HFFc6 (cell line): Measurements from ENCODE around the gene DNAH11. TPM values are rescaled to one million over a fixed set of nuclear protein-coding genes. Genes with fewer than 3 reads are reported as not detected.
"Not testable (repeated sequence)": the region's sequence is repeated elsewhere in the genome, so short reads cannot be mapped to it uniquely, and the experiment has no call there.

ENCODE experiments used
- DNase-seq: peaks from one replicate; pipeline ENCODE4 v3.0.0-alpha.2; 2018
- H3K27ac Mint-ChIP-seq: 2 replicates; pipeline ENCODE4 v1.8.0; 2020; ENCODE audit warnings: mild to moderate bottlenecking, mixed read lengths
- H3K27me3 Mint-ChIP-seq: 2 replicates; pipeline ENCODE4 v1.8.0; 2021; ENCODE audit warnings: mild to moderate bottlenecking, moderate library complexity, mixed read lengths; ENCODE audit not compliant: insufficient read depth
- H3K36me3 Mint-ChIP-seq: 2 replicates; pipeline ENCODE4 v1.8.0; 2021; ENCODE audit warnings: low read depth, mixed read lengths
- H3K4me1 Mint-ChIP-seq: 2 replicates; pipeline ENCODE4 v1.8.0; 2020; ENCODE audit warnings: low read depth, mixed read lengths
- H3K4me3 Mint-ChIP-seq: 2 replicates; pipeline ENCODE4 v1.8.0; 2020; ENCODE audit warnings: mild to moderate bottlenecking, moderate library complexity, mixed read lengths
- H3K9me3 Mint-ChIP-seq: 2 replicates; pipeline ENCODE4 v1.8.0; 2020; ENCODE audit warnings: mild to moderate bottlenecking, mixed read lengths
- total RNA-seq, 6 experiments: library from RNA; stranded (reverse); fragmentation: NEBNext Ultra II Directional; extraction: Animal tissue kit (Norgen Biotek cat#: 25700); gene quantifications; 2 replicates in 1 of 6; 3 replicates in 5 of 6; pipeline ENCODE4 v1.2.3, GENCODE V29; 2021
- TF ChIP-seq, protein P1 (sequence below): fragments of 200-600 bp; sonication (generic); IDR thresholded peaks from 2 replicates; pipeline ENCODE4 v1.5.0; 2021; ENCODE audit warnings: antibody characterized with exemption, mild to moderate bottlenecking

The DNAH11 gene
- total RNA-seq, 6 experiments from 2014 or later = 1.2 to 2.4 (median 2.1) TPM

GRCh38 chr7:21526448-21526847, 16.4 kb upstream of the DNAH11 start:
- Mint-ChIP-seq H3K36me3 (no peaks in the 10 kb centered on the region), H3K4me1 (no peaks in the 10 kb centered on the region), H3K27ac (no peak overlapping the region), H3K27me3 (no peaks in the 10 kb centered on the region), H3K4me3 (no peak overlapping the region), H3K9me3 (peaks cover 8% of the 10 kb centered on the region; the same call in 1 of the 2 replicates)
- TF ChIP-seq, protein P1, sequence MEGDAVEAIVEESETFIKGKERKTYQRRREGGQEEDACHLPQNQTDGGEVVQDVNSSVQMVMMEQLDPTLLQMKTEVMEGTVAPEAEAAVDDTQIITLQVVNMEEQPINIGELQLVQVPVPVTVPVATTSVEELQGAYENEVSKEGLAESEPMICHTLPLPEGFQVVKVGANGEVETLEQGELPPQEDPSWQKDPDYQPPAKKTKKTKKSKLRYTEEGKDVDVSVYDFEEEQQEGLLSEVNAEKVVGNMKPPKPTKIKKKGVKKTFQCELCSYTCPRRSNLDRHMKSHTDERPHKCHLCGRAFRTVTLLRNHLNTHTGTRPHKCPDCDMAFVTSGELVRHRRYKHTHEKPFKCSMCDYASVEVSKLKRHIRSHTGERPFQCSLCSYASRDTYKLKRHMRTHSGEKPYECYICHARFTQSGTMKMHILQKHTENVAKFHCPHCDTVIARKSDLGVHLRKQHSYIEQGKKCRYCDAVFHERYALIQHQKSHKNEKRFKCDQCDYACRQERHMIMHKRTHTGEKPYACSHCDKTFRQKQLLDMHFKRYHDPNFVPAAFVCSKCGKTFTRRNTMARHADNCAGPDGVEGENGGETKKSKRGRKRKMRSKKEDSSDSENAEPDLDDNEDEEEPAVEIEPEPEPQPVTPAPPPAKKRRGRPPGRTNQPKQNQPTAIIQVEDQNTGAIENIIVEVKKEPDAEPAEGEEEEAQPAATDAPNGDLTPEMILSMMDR = no peak
- DNase-seq = no peak

- H3K4me3 Mint-ChIP-seq, H3K9me3 Mint-ChIP-seq, H3K36me3 Mint-ChIP-seq, H3K27ac Mint-ChIP-seq, H3K4me1 Mint-ChIP-seq, H3K27me3 Mint-ChIP-seq, DNase-seq: not testable (repeated sequence)
These were observed 10.4 kb upstream of the DNAH11 start for GRCh38 chr7:21532485-21532884.

DNA sequence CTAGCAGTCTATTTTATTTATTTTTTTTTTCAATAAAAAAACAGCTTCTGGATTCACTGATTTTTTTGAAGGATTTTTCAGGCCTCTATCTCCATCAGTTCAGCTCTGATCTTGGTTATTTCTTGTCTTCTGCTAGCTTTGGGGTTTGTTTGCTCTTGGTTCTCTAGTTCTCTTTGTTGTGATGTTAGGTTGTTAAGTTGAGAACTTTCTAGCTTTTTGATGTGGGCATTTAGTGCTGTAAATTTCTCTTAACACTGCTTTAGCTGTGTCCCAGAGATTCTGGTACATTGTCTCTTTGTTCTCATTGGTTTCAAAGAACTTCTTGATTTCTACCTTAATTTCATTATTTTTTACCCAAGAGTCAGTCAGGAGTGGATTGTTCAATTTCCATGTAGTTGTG, 9.2 kb upstream of the DNAH11 start:
- H3K27ac Mint-ChIP-seq, H3K27me3 Mint-ChIP-seq, H3K36me3 Mint-ChIP-seq, H3K4me3 Mint-ChIP-seq, DNase-seq, H3K4me1 Mint-ChIP-seq: not testable (repeated sequence)
- peaks cover 10% of the 10 kb centered on the region for H3K9me3 Mint-ChIP-seq

- H3K4me3 Mint-ChIP-seq, H3K27ac Mint-ChIP-seq, H3K27me3 Mint-ChIP-seq, H3K36me3 Mint-ChIP-seq, DNase-seq, H3K4me1 Mint-ChIP-seq, H3K9me3 Mint-ChIP-seq: not testable (repeated sequence)
These were observed 6.3 kb upstream of the DNAH11 start for GRCh38 chr7:21536445-21537118.

DNA sequence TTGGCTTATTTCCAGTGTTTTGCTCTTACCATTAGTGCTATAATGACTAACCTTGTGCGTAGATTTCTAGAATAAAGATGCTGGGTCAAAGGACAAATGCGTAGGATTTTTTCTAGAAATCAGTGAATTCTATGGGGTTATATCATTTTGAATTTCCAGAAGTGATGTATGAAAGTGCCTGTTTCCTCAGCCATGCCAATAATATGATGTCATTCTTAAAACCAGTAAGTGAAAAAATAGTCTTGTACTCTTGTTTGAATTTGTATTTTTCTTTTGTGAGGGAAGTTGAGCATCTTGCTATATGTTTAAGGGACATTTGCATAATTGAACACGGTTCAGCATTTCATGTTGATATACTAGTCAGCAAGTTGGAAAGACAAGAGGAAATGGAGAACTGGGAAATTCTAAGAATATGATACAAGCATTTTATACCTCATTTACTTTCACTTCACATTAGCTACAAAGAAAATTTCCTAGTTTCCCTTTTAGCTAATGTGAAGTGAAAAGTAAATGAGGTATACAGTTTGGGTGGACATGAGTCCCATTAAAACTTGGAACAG, 3.8 kb upstream of the DNAH11 start:
- Mint-ChIP-seq H3K27ac (no peak overlapping the region), H3K4me1 (0 out of 2 replicates have a peak, but pooled peaks cover 3% of the 10 kb centered on the region), H3K4me3 (no peak overlapping the region), H3K36me3 (no peaks in the 10 kb centered on the region), H3K9me3 (peaks cover 7% of the 10 kb centered on the region), H3K27me3 (peaks cover 8% of the 10 kb centered on the region)
- TF ChIP-seq, protein P1 = no peak
- DNase-seq = no peak

GRCh38 chr7:21543528-21544302, 876 bp downstream of the DNAH11 start:
- Mint-ChIP-seq H3K27ac (no peak overlapping the region), H3K27me3 (peaks cover 11% of the 10 kb centered on the region), H3K36me3 (no peaks in the 10 kb centered on the region), H3K4me1 (0 out of 2 replicates have a peak, but pooled peaks cover 5% of the 10 kb centered on the region), H3K4me3 (no peak overlapping the region), H3K9me3 (no peaks in the 10 kb centered on the region)
- DNase-seq = no peak
- TF ChIP-seq, protein P1 = no peak

- H3K9me3 Mint-ChIP-seq = no peaks in the 10 kb centered on the region
- DNase-seq = no peak
- no peaks in the 10 kb centered on the region for H3K36me3 Mint-ChIP-seq
- TF ChIP-seq, protein P1 = no peak
- 0 out of 2 replicates have a peak, but pooled peaks cover 5% of the 10 kb centered on the region for H3K4me1 Mint-ChIP-seq
- peaks cover 11% of the 10 kb centered on the region for H3K27me3 Mint-ChIP-seq
- H3K4me3 Mint-ChIP-seq = no peak overlapping the region
- H3K27ac Mint-ChIP-seq = no peak overlapping the region
These were observed 1.4 kb downstream of the DNAH11 start for GRCh38 chr7:21544303-21544656.
